GM12891 (cell line): Measurements from ENCODE around the gene ADIPOR2.

Source experiments
- PAX5 ChIP-seq: IDR thresholded peaks from 2 replicates; pipeline ENCODE4 v1.6.1; 2011; ENCODE audit warnings: low read length, moderate library complexity, mild to moderate bottlenecking; ENCODE audit not compliant: insufficient read depth, severe bottlenecking
- POLR2A ChIP-seq: IDR thresholded peaks from 2 replicates; pipeline ENCODE4 v1.6.1; 2011; ENCODE audit warnings: low read depth, low read length, control low read depth
- POLR2AphosphoS5 ChIP-seq: IDR thresholded peaks from 2 replicates; pipeline ENCODE4 v1.6.1; 2011; ENCODE audit warnings: low read depth, low read length, control low read depth
- POU2F2 ChIP-seq: IDR thresholded peaks from 2 replicates; pipeline ENCODE4 v1.6.1; 2011; ENCODE audit warnings: low read depth, mild to moderate bottlenecking, control low read depth, low read length, moderate library complexity
- SPI1 ChIP-seq: IDR thresholded peaks from 2 replicates; pipeline ENCODE4 v1.6.1; 2011; ENCODE audit warnings: low read depth, low read length, control low read depth
- TAF1 ChIP-seq: IDR thresholded peaks from 2 replicates; pipeline ENCODE4 v1.6.1; 2011; ENCODE audit warnings: low read depth, low read length, control low read depth

- no peak for TF ChIP-seq PAX5
- TF ChIP-seq POLR2A, result no peak
- TF ChIP-seq TAF1, result no peak
- TF ChIP-seq POLR2AphosphoS5, result no peak
- TF ChIP-seq SPI1, result no peak
- TF ChIP-seq POU2F2, result no peak
Observed at GRCh38 chr12:1782215-1782614, 91.3 kb downstream of the ADIPOR2 start.
